Dedifferentiated amniotic fluid mesenchymal stem cell (primary cell): ENCODE data around the gene DDIAS.
A peak's percentile ranks its signal among the peaks of the same experiment; 100 is the strongest.
"Not testable (repeated sequence)": the region's sequence is repeated elsewhere in the genome, so short reads cannot be mapped to it uniquely, and the experiment has no call there.

Source experiments
- DNase-seq: peaks from one replicate; pipeline ENCODE4 v3.0.0-alpha.2; 2016; ENCODE audit errors: extremely low spot score

DDIAS gene

GRCh38 chr11:82901165-82901921, at the start of gene DDIAS:
Gene DDIAS, plus strand, starts transcription at chr11:82901736. Its CDS starts 13,003 bp downstream, at chr11:82914739.
- DNase-seq, result peak; percentile 98

GRCh38 chr11:82854242-82854641, 47.3 kb upstream of the DDIAS start:
- DNase-seq, result no peak

- DNase-seq, result not testable (repeated sequence)
Observed at GRCh38 chr11:82854916-82855315, 46.6 kb upstream of the DDIAS start.

- no peak for DNase-seq
Observed at GRCh38 chr11:82855616-82856015, 45.9 kb upstream of the DDIAS start.

- no peak for DNase-seq
Observed at GRCh38 chr11:82857145-82857544, 44.4 kb upstream of the DDIAS start.

- no peak for DNase-seq
Observed at GRCh38 chr11:82858133-82858532, 43.4 kb upstream of the DDIAS start.

- DNase-seq, result peak; percentile 82
Observed at GRCh38 chr11:82858556-82859091, 42.9 kb upstream of the DDIAS start.

- no peak for DNase-seq
Observed at GRCh38 chr11:82859750-82860149, 41.8 kb upstream of the DDIAS start.

- DNase-seq, result no peak
Observed at GRCh38 chr11:82862379-82862778, 39.2 kb upstream of the DDIAS start.

- no peak for DNase-seq
Observed at GRCh38 chr11:82863209-82863608, 38.3 kb upstream of the DDIAS start.

- DNase-seq, result no peak
Observed at GRCh38 chr11:82864268-82864667, 37.3 kb upstream of the DDIAS start.

- DNase-seq, result no peak
Observed at GRCh38 chr11:82865841-82866240, 35.7 kb upstream of the DDIAS start.

GRCh38 chr11:82867495-82868082, 33.9 kb upstream of the DDIAS start:
- peak; percentile 88 for DNase-seq

GRCh38 chr11:82869657-82870056, 31.9 kb upstream of the DDIAS start:
- DNase-seq, result no peak

- DNase-seq, result no peak
Observed at GRCh38 chr11:82871646-82872045, 29.9 kb upstream of the DDIAS start.

- DNase-seq, result no peak
Observed at GRCh38 chr11:82872377-82873150, 29.0 kb upstream of the DDIAS start.

GRCh38 chr11:82873919-82874333, 27.6 kb upstream of the DDIAS start:
- DNase-seq, result no peak

GRCh38 chr11:82874646-82875523, 26.7 kb upstream of the DDIAS start:
- no peak for DNase-seq

GRCh38 chr11:82883853-82884252, 17.7 kb upstream of the DDIAS start:
- no peak for DNase-seq

GRCh38 chr11:82889133-82890001, 12.2 kb upstream of the DDIAS start:
- DNase-seq, result no peak

GRCh38 chr11:82890002-82890341, 11.6 kb upstream of the DDIAS start:
- no peak for DNase-seq
